OCI-LY1 (cell line): Measurements from ENCODE around the gene PASK.

ENCODE experiments used
- H2AFZ ChIP-seq: fragments of 200-600 bp; sonication (generic), shearing (Covaris generic); 2 replicates; pipeline ENCODE4 v1.6.0; 2014; ENCODE audit warnings: antibody characterized with exemption, mild to moderate bottlenecking, low read length
- H3F3A ChIP-seq: fragments of 200-600 bp; sonication (generic), shearing (Covaris generic); 2 replicates; pipeline ENCODE4 v1.6.0; 2014; ENCODE audit warnings: mild to moderate bottlenecking, antibody characterized with exemption, low read length, moderate library complexity; ENCODE audit not compliant: insufficient read depth
- H3K27ac ChIP-seq: fragments of 200-600 bp; sonication (generic); 2 replicates; pipeline ENCODE4 v1.5.1; 2014; ENCODE audit warnings: low read length, mixed run types, mild to moderate bottlenecking, low read depth; ENCODE audit not compliant: poor library complexity, severe bottlenecking
- H3K27me3 ChIP-seq: fragments of 200-600 bp; sonication (generic); 2 replicates; pipeline ENCODE4 v1.6.0; 2014; ENCODE audit warnings: antibody characterized with exemption, mild to moderate bottlenecking, low read length, moderate library complexity; ENCODE audit not compliant: insufficient read depth
- H3K36me3 ChIP-seq: fragments of 200-600 bp; sonication (generic); 2 replicates; pipeline ENCODE4 v1.6.1; 2014; ENCODE audit warnings: mild to moderate bottlenecking, antibody characterized with exemption, low read length, moderate library complexity, mixed read lengths; ENCODE audit not compliant: insufficient read depth
- H3K4me1 ChIP-seq: fragments of 200-600 bp; sonication (generic); 2 replicates; pipeline ENCODE4 v1.5.1; 2014; ENCODE audit warnings: mild to moderate bottlenecking, low read length, moderate library complexity; ENCODE audit not compliant: insufficient read depth, severe bottlenecking
- H3K4me2 ChIP-seq: fragments of 200-600 bp; sonication (generic), shearing (Covaris generic); 2 replicates; pipeline ENCODE4 v1.6.1; 2014; ENCODE audit warnings: low read length
- H3K4me3 ChIP-seq: fragments of 200-600 bp; sonication (generic); 2 replicates; pipeline ENCODE4 v1.5.1; 2014; ENCODE audit warnings: low read length, low read depth, mild to moderate bottlenecking, mixed read lengths; ENCODE audit not compliant: poor library complexity, severe bottlenecking
- H3K79me2 ChIP-seq: fragments of 200-600 bp; shearing (Covaris generic); 2 replicates; pipeline ENCODE4 v1.6.1; 2016; ENCODE audit warnings: mixed run types, low read length, mixed read lengths; ENCODE audit not compliant: insufficient read depth
- H3K9ac ChIP-seq: fragments of 200-600 bp; sonication (generic), shearing (Covaris generic); 2 replicates; pipeline ENCODE4 v1.6.1; 2014; ENCODE audit warnings: mild to moderate bottlenecking, low read length, mixed read lengths
- H3K9me2 ChIP-seq: fragments of 200-600 bp; sonication (generic), shearing (Covaris generic); 2 replicates; pipeline ENCODE4 v1.6.1; 2014; ENCODE audit warnings: low read depth, mild to moderate bottlenecking, low read length, mixed read lengths
- H3K9me3 ChIP-seq: fragments of 200-600 bp; shearing (Covaris generic); 2 replicates; pipeline ENCODE4 v1.6.1; 2014; ENCODE audit warnings: low read length, mixed read lengths
- H4K20me1 ChIP-seq: fragments of 200-600 bp; sonication (generic), shearing (Covaris generic); 2 replicates; pipeline ENCODE4 v1.6.0; 2016; ENCODE audit warnings: mild to moderate bottlenecking, low read length; ENCODE audit not compliant: insufficient read depth
- EZH2 ChIP-seq: fragments of 200-600 bp; sonication (generic), shearing (Covaris generic); IDR thresholded peaks from 2 replicates; pipeline ENCODE4 v1.8.0; 2017; ENCODE audit warnings: borderline replicate concordance, mixed run types, mild to moderate bottlenecking, antibody characterized with exemption, low read length, moderate library complexity, mixed read lengths
- TF ChIP-seq, protein P1 (sequence below): fragments of 200-600 bp; sonication (generic), shearing (Covaris generic); IDR thresholded peaks from 2 replicates; pipeline ENCODE4 v1.5.1; 2017; ENCODE audit warnings: mild to moderate bottlenecking, antibody characterized with exemption, low read length, moderate library complexity, mixed read lengths

PASK gene

DNA sequence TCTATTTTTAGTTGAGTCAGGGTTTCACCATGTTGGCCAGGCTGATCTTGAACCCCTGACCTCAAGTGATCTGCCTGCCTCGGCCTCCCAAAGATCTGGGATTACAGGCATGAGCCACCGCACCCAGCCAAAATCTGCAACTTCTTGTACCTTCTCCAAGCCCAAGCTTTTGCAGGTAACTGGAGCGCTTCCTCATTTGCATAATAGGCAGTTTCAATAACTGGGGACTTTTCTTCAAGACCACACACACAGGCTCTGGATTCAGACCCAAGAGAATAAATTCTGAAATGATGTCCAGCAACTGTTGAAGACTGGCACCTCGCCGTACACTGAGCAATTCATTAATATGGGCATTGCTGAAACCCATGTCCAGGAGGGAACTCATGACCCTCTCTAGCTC is 50.0 kb downstream of the PASK start:
- H3K27me3 ChIP-seq = no peaks in the 10 kb centered on the region
- no peak overlapping the region for H3K4me3 ChIP-seq
- H3K9me2 ChIP-seq = no peaks in the 10 kb centered on the region
- peak overlapping the region; percentile 21; the same call in 1 of the 2 replicates for H3K4me2 ChIP-seq
- H3K36me3 ChIP-seq = peaks cover 63% of the 10 kb centered on the region
- no peak for TF ChIP-seq EZH2
- H3K27ac ChIP-seq = peak overlapping the region; percentile 3
- peaks cover 39% of the 10 kb centered on the region for H3K4me1 ChIP-seq
- no peak overlapping the region for H3K9ac ChIP-seq
- H3K79me2 ChIP-seq = peaks cover 18% of the 10 kb centered on the region
- H3F3A ChIP-seq = no peaks in the 10 kb centered on the region
- H2AFZ ChIP-seq = no peak overlapping the region
- H3K9me3 ChIP-seq = no peaks in the 10 kb centered on the region
- no peaks in the 10 kb centered on the region for H4K20me1 ChIP-seq

DNA sequence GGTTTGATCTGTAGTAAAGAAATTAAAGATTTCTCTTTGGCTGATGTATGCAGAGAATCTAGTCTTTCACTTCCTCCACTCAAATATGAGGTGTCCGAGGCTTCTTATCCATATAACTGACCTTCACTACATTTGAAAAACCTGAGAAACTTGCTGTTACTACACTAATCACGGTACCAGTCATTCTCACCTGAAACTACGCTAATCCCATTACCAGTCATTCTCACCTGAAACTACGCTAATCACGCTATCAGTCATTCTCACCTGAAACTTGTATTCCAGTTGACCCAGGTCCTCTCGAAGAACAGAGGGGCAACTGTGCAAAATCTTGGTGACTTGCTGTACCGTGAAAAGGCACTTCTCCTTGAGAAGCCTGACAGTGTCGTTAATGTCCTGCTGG is 52.3 kb downstream of the PASK start:
- H3K27me3 ChIP-seq = no peaks in the 10 kb centered on the region
- H3K9me2 ChIP-seq = no peaks in the 10 kb centered on the region
- H3K4me3 ChIP-seq = no peak overlapping the region
- peaks cover 85% of the 10 kb centered on the region for H3K36me3 ChIP-seq
- peaks cover 25% of the 10 kb centered on the region for H3K4me1 ChIP-seq
- H3K9ac ChIP-seq = no peak overlapping the region
- no peaks in the 10 kb centered on the region for H4K20me1 ChIP-seq
- H3F3A ChIP-seq = no peaks in the 10 kb centered on the region
- H3K4me2 ChIP-seq = no peak overlapping the region
- no peak overlapping the region for H3K27ac ChIP-seq
- peaks cover 10% of the 10 kb centered on the region for H3K79me2 ChIP-seq
- no peaks in the 10 kb centered on the region for H3K9me3 ChIP-seq
- H2AFZ ChIP-seq = no peak overlapping the region
- TF ChIP-seq, protein P1, sequence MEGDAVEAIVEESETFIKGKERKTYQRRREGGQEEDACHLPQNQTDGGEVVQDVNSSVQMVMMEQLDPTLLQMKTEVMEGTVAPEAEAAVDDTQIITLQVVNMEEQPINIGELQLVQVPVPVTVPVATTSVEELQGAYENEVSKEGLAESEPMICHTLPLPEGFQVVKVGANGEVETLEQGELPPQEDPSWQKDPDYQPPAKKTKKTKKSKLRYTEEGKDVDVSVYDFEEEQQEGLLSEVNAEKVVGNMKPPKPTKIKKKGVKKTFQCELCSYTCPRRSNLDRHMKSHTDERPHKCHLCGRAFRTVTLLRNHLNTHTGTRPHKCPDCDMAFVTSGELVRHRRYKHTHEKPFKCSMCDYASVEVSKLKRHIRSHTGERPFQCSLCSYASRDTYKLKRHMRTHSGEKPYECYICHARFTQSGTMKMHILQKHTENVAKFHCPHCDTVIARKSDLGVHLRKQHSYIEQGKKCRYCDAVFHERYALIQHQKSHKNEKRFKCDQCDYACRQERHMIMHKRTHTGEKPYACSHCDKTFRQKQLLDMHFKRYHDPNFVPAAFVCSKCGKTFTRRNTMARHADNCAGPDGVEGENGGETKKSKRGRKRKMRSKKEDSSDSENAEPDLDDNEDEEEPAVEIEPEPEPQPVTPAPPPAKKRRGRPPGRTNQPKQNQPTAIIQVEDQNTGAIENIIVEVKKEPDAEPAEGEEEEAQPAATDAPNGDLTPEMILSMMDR = no peak
- no peak for TF ChIP-seq EZH2

DNA sequence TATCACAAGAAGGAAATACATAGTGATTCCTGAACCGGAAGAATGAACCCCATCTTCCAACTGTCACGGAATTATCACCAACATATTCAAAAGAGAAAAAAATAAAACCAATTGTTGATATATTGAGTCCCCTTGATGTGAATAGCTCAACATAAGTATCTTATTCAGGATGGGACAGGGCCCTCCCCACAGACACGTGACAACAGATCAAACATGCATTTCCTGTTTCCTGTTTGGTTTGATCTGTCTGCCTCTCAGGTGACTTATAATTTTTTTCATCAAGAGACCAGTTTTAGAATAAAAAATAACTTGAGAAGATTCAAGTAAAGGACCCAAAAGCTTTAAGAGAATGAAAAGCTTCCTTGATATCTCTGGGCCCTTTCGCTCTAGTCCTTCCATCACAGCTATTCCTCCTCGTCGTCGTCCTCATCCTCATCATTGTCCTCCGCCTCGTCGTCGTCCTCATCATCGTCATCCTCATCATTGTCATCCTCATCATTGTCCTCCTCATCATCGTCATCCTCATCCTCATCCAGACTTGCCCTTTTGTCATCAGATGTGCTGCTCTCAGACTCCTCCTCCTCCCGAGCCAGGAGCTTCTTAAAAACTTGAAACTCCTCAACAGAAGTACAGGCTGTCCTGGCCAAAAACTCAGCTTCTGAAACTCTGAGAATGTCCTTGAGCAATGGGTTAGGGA is 53.5 kb downstream of the PASK start:
- H3F3A ChIP-seq = no peaks in the 10 kb centered on the region
- no peaks in the 10 kb centered on the region for H3K9me3 ChIP-seq
- H2AFZ ChIP-seq = no peak overlapping the region
- peaks cover 10% of the 10 kb centered on the region for H3K79me2 ChIP-seq
- no peaks in the 10 kb centered on the region for H4K20me1 ChIP-seq
- H3K4me2 ChIP-seq = no peak overlapping the region
- H3K36me3 ChIP-seq = peaks cover 96% of the 10 kb centered on the region
- H3K4me1 ChIP-seq = peaks cover 18% of the 10 kb centered on the region
- H3K4me3 ChIP-seq = no peak overlapping the region
- no peak overlapping the region for H3K27ac ChIP-seq
- TF ChIP-seq EZH2 = no peak
- TF ChIP-seq, protein P1 = no peak
- no peaks in the 10 kb centered on the region for H3K27me3 ChIP-seq
- H3K9ac ChIP-seq = no peak overlapping the region
- no peaks in the 10 kb centered on the region for H3K9me2 ChIP-seq

DNA sequence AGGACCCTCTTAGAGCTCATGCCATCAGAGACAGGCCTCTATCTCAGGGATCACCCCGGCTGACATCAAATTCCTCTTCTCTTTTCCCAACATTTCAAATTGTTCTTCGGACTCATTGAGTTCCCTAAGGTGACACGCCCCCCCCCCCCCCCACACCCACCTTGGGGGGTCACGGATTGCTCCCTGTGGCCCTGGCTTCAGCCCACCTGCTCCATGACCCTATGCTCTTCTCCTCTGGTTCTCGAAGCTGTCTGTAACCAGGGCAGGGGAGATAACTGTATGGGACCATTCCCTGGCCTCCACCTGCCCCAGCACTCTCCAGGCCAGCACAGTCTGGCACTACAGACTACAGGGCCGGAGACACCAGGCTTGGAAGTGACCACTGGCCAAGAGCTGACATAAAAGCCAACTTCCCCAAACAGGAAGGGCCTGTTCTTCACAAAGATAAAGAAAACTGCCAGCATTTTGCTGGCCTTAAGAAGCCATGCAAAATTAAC is 54.3 kb downstream of the PASK start:
- no peaks in the 10 kb centered on the region for H3K9me2 ChIP-seq
- H3K4me1 ChIP-seq = peaks cover 11% of the 10 kb centered on the region
- H3K27ac ChIP-seq = no peak overlapping the region
- H2AFZ ChIP-seq = no peak overlapping the region
- no peaks in the 10 kb centered on the region for H3F3A ChIP-seq
- H3K9ac ChIP-seq = no peak overlapping the region
- H3K4me3 ChIP-seq = no peak overlapping the region
- H3K36me3 ChIP-seq = peaks cover 92% of the 10 kb centered on the region
- H3K9me3 ChIP-seq = no peaks in the 10 kb centered on the region
- H3K4me2 ChIP-seq = no peak overlapping the region
- peaks cover 2% of the 10 kb centered on the region for H3K79me2 ChIP-seq
- no peaks in the 10 kb centered on the region for H4K20me1 ChIP-seq
- H3K27me3 ChIP-seq = no peaks in the 10 kb centered on the region
- TF ChIP-seq, protein P1 = no peak
- TF ChIP-seq EZH2 = no peak
